HG03060 (cell line): ENCODE measurements around the gene EZH2.

Source experiments
- ATAC-seq: cut with Tn5 transposase; IDR thresholded peaks from one replicate; pipeline ENCODE4 v1.9.1; 2021; ENCODE audit warnings: low read depth, moderate number of reproducible peaks; ENCODE audit not compliant: unreplicated experiment

The EZH2 gene

GRCh38 chr7:148814922-148815559 is 69.0 kb downstream of the EZH2 start:
- no peak for ATAC-seq

- no peak for ATAC-seq
Observed at GRCh38 chr7:148813890-148814289, 70.2 kb downstream of the EZH2 start.

DNA sequence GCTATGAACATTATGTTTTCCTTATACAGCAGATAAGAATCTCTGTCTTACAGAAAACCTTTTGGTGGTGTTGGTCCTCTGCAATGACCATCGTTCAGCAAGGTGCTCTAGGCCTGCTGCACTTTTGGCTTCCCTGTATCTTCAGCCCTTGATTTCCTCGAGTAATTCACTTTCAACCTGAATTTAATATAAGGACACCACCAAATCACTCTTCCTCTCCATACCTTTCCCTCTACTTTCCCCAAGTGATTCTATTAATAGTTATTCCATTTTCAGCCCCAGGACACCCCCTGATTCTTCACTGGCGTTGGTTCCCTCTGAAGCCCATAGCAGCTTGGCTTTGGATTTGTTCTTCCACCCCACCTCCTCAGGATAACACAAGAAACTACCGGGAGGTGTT is 72.2 kb downstream of the EZH2 start:
- no peak for ATAC-seq

DNA sequence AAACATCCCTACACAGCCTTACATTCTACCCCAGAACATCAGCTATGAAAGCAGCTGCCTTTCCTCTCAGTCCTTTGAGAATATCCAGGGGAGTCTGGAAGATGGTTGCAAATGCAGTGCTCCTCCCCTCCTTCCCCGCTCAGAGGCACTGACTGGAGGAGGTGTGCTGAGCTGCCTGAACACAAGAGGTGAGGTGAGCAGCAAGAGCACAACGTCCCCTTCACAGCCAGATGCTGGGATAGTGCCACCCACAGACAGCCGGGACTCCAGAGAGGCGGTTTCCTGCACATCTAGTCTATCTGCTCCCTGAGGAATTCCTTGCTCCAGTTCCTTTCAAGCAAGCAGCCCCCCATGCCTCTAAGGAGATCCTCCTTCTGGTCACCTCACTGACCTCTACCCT is 74.2 kb downstream of the EZH2 start:
- no peak for ATAC-seq

GRCh38 chr7:148807436-148807835 is 76.7 kb downstream of the EZH2 start:
- ATAC-seq, result no peak

GRCh38 chr7:148806187-148806586 is 77.9 kb downstream of the EZH2 start:
- ATAC-seq, result no peak

GRCh38 chr7:148804343-148805235 is 79.5 kb downstream of the EZH2 start:
- ATAC-seq, result no peak

DNA sequence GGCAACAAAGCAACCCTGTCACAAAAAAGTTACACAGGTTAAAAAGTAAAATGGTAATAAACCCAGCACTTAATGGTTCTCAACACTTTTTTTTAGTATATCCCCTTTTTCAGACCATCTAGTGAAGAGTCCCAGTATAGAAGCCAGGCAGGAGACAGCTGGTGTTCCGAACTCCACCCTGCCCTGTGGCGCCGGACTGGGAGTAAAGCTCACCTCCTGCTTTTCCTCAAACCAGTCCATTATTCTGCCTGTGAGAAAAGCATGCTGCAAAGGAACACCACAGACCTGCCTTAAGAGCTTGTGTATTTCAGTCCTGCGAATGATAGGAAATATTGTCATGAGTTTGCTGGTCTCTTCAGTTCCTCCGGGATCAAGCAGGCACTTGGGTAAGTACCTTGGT is 81.0 kb downstream of the EZH2 start:
- no peak for ATAC-seq

DNA sequence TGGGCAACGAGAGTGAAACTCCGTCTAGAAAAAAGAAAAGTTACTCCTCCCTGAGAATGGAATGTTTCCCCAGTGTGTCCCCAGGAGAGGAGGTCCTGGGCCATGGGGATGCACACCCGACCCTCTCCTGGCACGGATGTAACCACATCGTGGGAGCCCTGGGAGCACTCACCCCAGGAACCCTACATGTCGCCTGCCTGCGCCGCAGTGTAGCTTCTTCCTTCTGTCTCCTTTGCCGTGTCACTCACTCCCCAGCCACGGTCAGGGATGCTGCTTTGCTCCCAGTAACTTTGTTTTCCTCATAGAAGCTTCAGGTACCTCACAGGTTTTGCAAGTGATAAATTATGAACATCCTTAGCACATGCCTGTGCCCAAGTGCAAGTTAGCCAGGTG is 82.0 kb downstream of the EZH2 start:
- ATAC-seq, result no peak

- ATAC-seq, result no peak
Observed at GRCh38 chr7:148800677-148801076, 83.4 kb downstream of the EZH2 start.

- ATAC-seq, result no peak
Observed at GRCh38 chr7:148799893-148800555, 84.1 kb downstream of the EZH2 start.

GRCh38 chr7:148796841-148797240 is 87.2 kb downstream of the EZH2 start:
- ATAC-seq, result no peak

- ATAC-seq, result no peak
Observed at GRCh38 chr7:148794476-148794875, 89.6 kb downstream of the EZH2 start.

GRCh38 chr7:148793590-148793989 is 90.5 kb downstream of the EZH2 start:
- ATAC-seq, result no peak

DNA sequence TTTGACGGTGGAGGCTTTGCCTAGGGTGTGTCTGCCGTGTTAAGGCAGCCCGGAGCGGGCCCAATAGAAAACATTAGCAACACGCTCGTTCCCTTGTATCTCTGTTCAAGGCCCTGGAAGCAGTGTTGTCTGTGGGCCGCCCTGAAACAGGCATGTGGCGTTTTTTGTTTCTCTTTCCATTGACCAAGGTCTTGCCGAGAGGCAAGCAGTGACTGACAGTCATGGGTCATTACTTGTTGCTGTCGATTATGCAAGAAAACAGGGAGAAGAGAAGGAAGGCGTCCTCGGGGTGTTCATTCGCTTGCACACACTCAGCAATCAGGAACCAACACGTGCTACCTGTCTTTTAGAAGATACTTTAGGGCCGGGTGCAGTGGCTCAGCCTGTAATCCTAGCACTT is 92.5 kb downstream of the EZH2 start:
- no peak for ATAC-seq

GRCh38 chr7:148790850-148791249 is 93.2 kb downstream of the EZH2 start:
- no peak for ATAC-seq

DNA sequence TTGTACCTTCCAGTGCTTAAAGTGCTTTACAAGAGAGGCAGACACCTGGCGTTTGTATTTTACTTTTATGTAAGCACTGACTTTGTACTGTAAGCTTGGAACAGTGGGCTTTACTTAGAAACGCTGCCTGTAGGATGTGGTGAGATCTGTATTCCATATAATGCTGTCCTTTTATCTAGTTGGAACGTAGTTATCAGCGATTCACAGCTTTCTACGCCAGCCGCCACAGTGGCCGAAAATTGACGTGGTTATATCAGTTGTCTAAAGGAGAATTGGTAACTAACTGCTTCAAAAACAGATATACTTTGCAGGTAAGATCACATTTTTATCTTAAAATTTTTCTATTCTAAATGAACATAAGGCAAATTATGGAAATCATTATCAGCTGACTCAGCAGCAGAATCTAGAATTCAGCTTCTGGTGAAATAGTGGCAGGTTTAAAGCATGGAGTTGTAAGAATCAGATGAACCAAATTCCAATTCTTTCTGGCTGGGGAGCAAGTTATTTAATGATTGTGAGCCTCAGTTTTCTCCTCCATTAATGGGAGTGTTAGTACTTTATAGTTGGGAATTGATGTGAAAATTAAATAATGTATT is 93.9 kb downstream of the EZH2 start:
- no peak for ATAC-seq

GRCh38 chr7:148789220-148789619 is 94.9 kb downstream of the EZH2 start:
- no peak for ATAC-seq

- no peak for ATAC-seq
Observed at GRCh38 chr7:148787571-148788295, 96.4 kb downstream of the EZH2 start.

GRCh38 chr7:148783801-148784527 is 100.1 kb downstream of the EZH2 start:
- no peak for ATAC-seq
